Measurements from ENCODE around the gene VGLL4. TPM values are rescaled to one million over a fixed set of nuclear protein-coding genes. Genes with fewer than 3 reads are reported as not detected.

Gene VGLL4
- total RNA-seq, 1 experiment from 2014 or later = 26.9 TPM

DNA sequence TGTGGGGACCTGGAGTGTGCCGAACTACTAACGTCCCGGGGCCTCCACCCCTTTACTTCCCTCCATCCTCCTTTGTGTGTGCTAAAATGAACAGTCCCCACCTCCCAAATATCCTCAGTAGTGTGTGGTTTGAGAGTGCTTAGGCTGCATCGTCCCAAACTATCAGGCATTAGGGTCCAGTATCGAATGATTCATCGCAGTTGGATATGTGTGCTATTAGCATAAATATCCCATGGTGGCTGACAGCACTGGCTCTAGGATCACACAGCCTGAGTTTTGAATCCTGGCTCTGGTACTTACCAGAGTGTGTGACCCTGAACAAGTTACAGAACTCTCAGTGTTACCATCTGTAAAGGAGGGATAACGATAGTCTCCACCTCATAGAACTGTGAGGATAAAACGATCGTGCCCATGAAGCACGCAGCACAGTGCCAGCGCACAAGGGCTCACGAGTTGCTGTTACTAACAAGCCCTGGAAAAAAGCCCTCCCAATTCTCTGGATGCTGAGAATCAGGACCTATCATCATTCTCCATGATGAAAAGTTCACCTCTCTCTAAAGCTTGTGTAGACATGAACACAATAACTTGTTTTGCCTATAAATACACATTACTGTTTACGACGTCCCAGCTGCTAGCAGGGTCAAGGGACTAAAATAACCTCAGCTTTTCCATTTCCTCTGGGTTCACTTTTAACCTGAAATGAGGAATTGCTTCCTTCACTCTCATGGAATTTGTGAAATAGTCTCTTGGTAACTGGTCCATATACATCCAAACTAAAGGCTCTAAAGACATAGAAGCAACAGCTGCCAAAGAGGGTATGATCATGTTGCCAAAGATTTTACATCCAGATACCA lies 51.0 kb downstream of the VGLL4 start:
- Histone ChIP-seq H3K9ac (ENCODE audit: low read length) (no peak overlapping the region), H4K20me1 (ENCODE audit: insufficient read depth) (no peaks in the 10 kb centered on the region), H3K4me1 (ENCODE audit: control insufficient read depth in 1 of 2, insufficient read depth in 2 of 2, low read length in 2 of 2) (peaks cover 14 to 29% of the 10 kb centered on the region in 2 experiments), H3K27ac (ENCODE audit: low read depth, low read length) (no peak overlapping the region), H3K4me2 (ENCODE audit: low read length) (no peak overlapping the region), H3K36me3 (ENCODE audit: control insufficient read depth in 1 of 2, insufficient read depth in 2 of 2, low read length in 2 of 2) (no peaks in the 10 kb centered on the region), H3K27me3 (ENCODE audit: insufficient read depth, low read length) (no peaks in the 10 kb centered on the region), H3K9me3 (ENCODE audit: control insufficient read depth in 1 of 2, insufficient read depth in 1 of 2, low read depth in 1 of 2, low read length in 2 of 2) (no peaks in the 10 kb centered on the region), H3K9me2 (ENCODE audit: insufficient read depth) (no peaks in the 10 kb centered on the region), H3K4me3 (replicated peaks in 1 of 2; ENCODE audit: low read depth in 1 of 2, low read length in 2 of 2) (no peak overlapping the region), H2AFZ (ENCODE audit: low read depth, low read length, poor library complexity, severe bottlenecking) (no peak overlapping the region), H3K79me2 (ENCODE audit: insufficient read depth, low read length) (peaks cover 32% of the 10 kb centered on the region; the same call in 1 of the 2 replicates)
- no peak for DNase-seq (ENCODE audit: low read depth, low spot score)
- ChIA-PET CTCF (no interaction called here), RAD21 (ENCODE audit: low non-redundant PET in 1 of 2, low total read pairs in 2 of 2, uncharacterized antibody in 2 of 2, unreplicated experiment in 2 of 2) (no interaction called here), POLR2A (no interaction called here)
- no peak for TF ChIP-seq EZH2phosphoT487 (IDR thresholded peaks at IDR 0.05; ENCODE audit: borderline replicate concordance)
- TF ChIP-seq CBX3 (IDR thresholded peaks at IDR 0.05; ENCODE audit: low read depth) = no peak
- TF ChIP-seq ZNF274 (IDR thresholded peaks at IDR 0.05; ENCODE audit: low read depth, low read length) = no peak
- no peak for TF ChIP-seq SRF (IDR thresholded peaks at IDR 0.05; ENCODE audit: low read depth)
- TF ChIP-seq POLR2A (IDR thresholded peaks at IDR 0.05; ENCODE audit: borderline replicate concordance, extremely low read depth, insufficient read depth, insufficient read length) = no peak
- no peak for TF ChIP-seq EGR1 (IDR thresholded peaks at IDR 0.05; ENCODE audit: low read depth)
- no peak for TF ChIP-seq TCF7L2 (IDR thresholded peaks at IDR 0.05; ENCODE audit: borderline replicate concordance, extremely low read depth, insufficient read depth, insufficient read length)
- no peak for TF ChIP-seq ZFX (IDR thresholded peaks at IDR 0.05)
- TF ChIP-seq FOSL1 (IDR thresholded peaks at IDR 0.05; ENCODE audit: low read depth) = no peak
- TF ChIP-seq RAD21 (IDR thresholded peaks at IDR 0.05; ENCODE audit: low read depth) = no peak
- TF ChIP-seq CEBPB (IDR thresholded peaks at IDR 0.05; ENCODE audit: low read depth) = no peak
- TF ChIP-seq, protein P1, sequence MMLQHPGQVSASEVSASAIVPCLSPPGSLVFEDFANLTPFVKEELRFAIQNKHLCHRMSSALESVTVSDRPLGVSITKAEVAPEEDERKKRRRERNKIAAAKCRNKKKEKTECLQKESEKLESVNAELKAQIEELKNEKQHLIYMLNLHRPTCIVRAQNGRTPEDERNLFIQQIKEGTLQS (IDR thresholded peaks at IDR 0.05) = no peak
- no peak for TF ChIP-seq ELF1 (IDR thresholded peaks at IDR 0.05; ENCODE audit: borderline replicate concordance, low read depth)
- no peak for TF ChIP-seq JUND (IDR thresholded peaks at IDR 0.05)
- TF ChIP-seq, protein P2, sequence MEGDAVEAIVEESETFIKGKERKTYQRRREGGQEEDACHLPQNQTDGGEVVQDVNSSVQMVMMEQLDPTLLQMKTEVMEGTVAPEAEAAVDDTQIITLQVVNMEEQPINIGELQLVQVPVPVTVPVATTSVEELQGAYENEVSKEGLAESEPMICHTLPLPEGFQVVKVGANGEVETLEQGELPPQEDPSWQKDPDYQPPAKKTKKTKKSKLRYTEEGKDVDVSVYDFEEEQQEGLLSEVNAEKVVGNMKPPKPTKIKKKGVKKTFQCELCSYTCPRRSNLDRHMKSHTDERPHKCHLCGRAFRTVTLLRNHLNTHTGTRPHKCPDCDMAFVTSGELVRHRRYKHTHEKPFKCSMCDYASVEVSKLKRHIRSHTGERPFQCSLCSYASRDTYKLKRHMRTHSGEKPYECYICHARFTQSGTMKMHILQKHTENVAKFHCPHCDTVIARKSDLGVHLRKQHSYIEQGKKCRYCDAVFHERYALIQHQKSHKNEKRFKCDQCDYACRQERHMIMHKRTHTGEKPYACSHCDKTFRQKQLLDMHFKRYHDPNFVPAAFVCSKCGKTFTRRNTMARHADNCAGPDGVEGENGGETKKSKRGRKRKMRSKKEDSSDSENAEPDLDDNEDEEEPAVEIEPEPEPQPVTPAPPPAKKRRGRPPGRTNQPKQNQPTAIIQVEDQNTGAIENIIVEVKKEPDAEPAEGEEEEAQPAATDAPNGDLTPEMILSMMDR (IDR thresholded peaks at IDR 0.05 in 2 of 3, conservative IDR thresholded peaks at IDR 0.05 in 1 of 3; ENCODE audit: borderline replicate concordance in 1 of 3, insufficient read depth in 1 of 3, low read depth in 2 of 3, low read length in 2 of 3) = no peak
- TF ChIP-seq SP1 (IDR thresholded peaks at IDR 0.05; ENCODE audit: low read depth) = no peak
- TF ChIP-seq SIN3A (IDR thresholded peaks at IDR 0.05; ENCODE audit: low read depth) = no peak
- intact Hi-C loops (cut with micrococcal nuclease) = no loop called here
- no TSS peak for BruUV-seq (replicated peaks)
- ATAC-seq = no peak
